ENCODE data around the gene SPACA6. TPM values are rescaled to one million over a fixed set of nuclear protein-coding genes. Genes with fewer than 3 reads are reported as not detected.

SPACA6 gene
- total RNA-seq, 2 donors from 2014 or later: 18.4 to 26.8 TPM

DNA sequence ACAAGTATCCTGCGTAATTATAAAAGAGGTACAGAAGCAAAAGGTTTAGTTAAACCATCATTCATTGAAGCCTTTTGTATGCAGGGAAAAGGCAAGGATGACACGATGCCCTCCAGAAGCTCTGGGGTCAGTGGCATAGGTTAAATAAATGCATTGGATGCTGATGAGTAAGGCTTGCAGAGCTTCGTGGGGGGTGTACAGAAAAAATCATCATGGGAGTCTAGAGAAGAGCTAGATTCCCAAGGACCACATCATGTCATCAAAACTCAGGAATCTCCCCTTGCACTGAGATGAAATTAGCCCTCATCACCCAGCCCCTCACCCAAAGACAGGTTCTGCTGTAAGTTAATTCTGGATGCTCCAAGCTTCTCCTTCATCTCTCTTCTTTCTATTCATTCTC is 50.3 kb downstream of the SPACA6 start:
- no peak overlapping the region for H3K27ac ChIP-seq (ENCODE audit: low read depth, low read length)
- H3K4me3 ChIP-seq (ENCODE audit: low read length): no peak overlapping the region
- H3K9me3 ChIP-seq (ENCODE audit: control insufficient read depth, low read length): no peaks in the 10 kb centered on the region
- no peaks in the 10 kb centered on the region for H3K36me3 Mint-ChIP-seq (ENCODE audit: low read depth)
- no peaks in the 10 kb centered on the region for H3K27me3 ChIP-seq (ENCODE audit: control insufficient read depth, insufficient read depth, low read length, poor library complexity, severe bottlenecking)
- H3K27ac Mint-ChIP-seq: no peak overlapping the region
- no peak overlapping the region for H3K9ac ChIP-seq (ENCODE audit: extremely low read depth, low read length, poor library complexity, severe bottlenecking)
- no peak for DNase-seq
- H3K36me3 ChIP-seq (ENCODE audit: control insufficient read depth, insufficient read depth, low read length): no peaks in the 10 kb centered on the region
- TF ChIP-seq, protein P1, sequence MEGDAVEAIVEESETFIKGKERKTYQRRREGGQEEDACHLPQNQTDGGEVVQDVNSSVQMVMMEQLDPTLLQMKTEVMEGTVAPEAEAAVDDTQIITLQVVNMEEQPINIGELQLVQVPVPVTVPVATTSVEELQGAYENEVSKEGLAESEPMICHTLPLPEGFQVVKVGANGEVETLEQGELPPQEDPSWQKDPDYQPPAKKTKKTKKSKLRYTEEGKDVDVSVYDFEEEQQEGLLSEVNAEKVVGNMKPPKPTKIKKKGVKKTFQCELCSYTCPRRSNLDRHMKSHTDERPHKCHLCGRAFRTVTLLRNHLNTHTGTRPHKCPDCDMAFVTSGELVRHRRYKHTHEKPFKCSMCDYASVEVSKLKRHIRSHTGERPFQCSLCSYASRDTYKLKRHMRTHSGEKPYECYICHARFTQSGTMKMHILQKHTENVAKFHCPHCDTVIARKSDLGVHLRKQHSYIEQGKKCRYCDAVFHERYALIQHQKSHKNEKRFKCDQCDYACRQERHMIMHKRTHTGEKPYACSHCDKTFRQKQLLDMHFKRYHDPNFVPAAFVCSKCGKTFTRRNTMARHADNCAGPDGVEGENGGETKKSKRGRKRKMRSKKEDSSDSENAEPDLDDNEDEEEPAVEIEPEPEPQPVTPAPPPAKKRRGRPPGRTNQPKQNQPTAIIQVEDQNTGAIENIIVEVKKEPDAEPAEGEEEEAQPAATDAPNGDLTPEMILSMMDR (conservative IDR thresholded peaks at IDR 0.05): no peak
- H3K4me1 Mint-ChIP-seq: no peaks in the 10 kb centered on the region
- no peaks in the 10 kb centered on the region for H3K9me3 Mint-ChIP-seq
- no peaks in the 10 kb centered on the region for H3K4me1 ChIP-seq (ENCODE audit: control insufficient read depth, insufficient read depth, low read length)
- no peak overlapping the region for H3K4me3 Mint-ChIP-seq
- WGBS, 2 experiments (ENCODE audit: insufficient coverage in 1 of 2, insufficient read length in 1 of 2): 92 to 100% methylated on average over 2 to 3 of the region's 3 CpGs
- peaks cover 12% of the 10 kb centered on the region for H3K27me3 Mint-ChIP-seq (ENCODE audit: insufficient read depth)

DNA sequence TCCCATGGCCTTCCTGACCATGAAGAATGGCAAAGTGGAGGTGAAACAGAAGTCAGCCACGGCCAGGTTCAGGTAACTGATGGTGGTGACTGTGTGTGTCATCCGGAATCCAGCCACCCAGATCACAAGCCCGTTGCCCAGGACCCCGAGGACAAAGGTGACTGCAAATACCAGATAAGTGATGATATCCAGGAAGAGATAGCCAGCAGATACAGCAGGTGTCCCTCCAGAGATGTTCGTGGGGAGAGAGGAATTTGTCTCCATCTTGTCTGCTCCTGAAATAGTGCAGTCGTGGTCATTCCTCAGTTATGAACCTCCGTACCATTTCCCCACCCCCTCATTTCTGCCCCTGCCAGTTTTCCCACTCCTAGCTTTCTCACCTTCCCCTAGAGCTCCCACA is 53.6 kb downstream of the SPACA6 start:
- 82 to 100% methylated on average over 4 to 7 of the region's 7 CpGs for WGBS, 2 experiments (ENCODE audit: insufficient coverage in 1 of 2, insufficient read length in 1 of 2)
- Histone ChIP-seq H3K27me3 (ENCODE audit: control insufficient read depth, insufficient read depth, low read length, poor library complexity, severe bottlenecking) (no peaks in the 10 kb centered on the region), H3K9ac (ENCODE audit: extremely low read depth, low read length, poor library complexity, severe bottlenecking) (no peak overlapping the region), H3K36me3 (ENCODE audit: control insufficient read depth, insufficient read depth, low read length) (no peaks in the 10 kb centered on the region), H3K4me1 (ENCODE audit: control insufficient read depth, insufficient read depth, low read length) (no peaks in the 10 kb centered on the region), H3K9me3 (ENCODE audit: control insufficient read depth, low read length) (no peaks in the 10 kb centered on the region), H3K27ac (ENCODE audit: low read depth, low read length) (no peak overlapping the region), H3K4me3 (ENCODE audit: low read length) (no peak overlapping the region)
- Mint-ChIP-seq H3K9me3 (no peaks in the 10 kb centered on the region), H3K4me3 (no peak overlapping the region), H3K27ac (no peak overlapping the region), H3K4me1 (no peaks in the 10 kb centered on the region), H3K27me3 (ENCODE audit: insufficient read depth) (peaks cover 13% of the 10 kb centered on the region), H3K36me3 (ENCODE audit: low read depth) (no peaks in the 10 kb centered on the region)
- TF ChIP-seq, protein P1 (conservative IDR thresholded peaks at IDR 0.05): no peak
- no peak for DNase-seq

DNA sequence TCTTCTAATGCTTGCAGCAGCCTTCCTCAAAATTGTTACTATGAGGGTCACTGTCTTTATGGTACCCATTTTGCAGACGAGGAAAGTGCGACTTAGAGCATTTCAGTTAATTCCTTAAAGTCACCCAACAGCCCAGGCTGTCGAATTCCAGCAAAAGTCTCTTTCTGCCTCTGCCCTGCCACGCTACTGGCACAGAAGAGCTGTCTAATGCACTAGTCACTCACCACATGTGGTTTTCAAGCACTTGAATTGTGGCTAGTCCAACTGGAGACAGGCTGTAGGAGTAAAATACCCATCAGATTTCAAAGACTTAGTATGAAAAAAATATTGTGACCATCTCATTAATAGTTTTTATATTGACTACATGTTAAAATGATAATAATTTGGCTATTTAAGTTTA is 56.8 kb downstream of the SPACA6 start:
- H3K27ac Mint-ChIP-seq: no peak overlapping the region
- no peak overlapping the region for H3K4me3 Mint-ChIP-seq
- Histone ChIP-seq H3K36me3 (ENCODE audit: control insufficient read depth, insufficient read depth, low read length) (no peaks in the 10 kb centered on the region), H3K9me3 (ENCODE audit: control insufficient read depth, low read length) (no peaks in the 10 kb centered on the region), H3K27me3 (ENCODE audit: control insufficient read depth, insufficient read depth, low read length, poor library complexity, severe bottlenecking) (no peaks in the 10 kb centered on the region), H3K4me3 (ENCODE audit: low read length) (no peak overlapping the region), H3K27ac (ENCODE audit: low read depth, low read length) (no peak overlapping the region), H3K9ac (ENCODE audit: extremely low read depth, low read length, poor library complexity, severe bottlenecking) (no peak overlapping the region), H3K4me1 (ENCODE audit: control insufficient read depth, insufficient read depth, low read length) (no peaks in the 10 kb centered on the region)
- peaks cover 9% of the 10 kb centered on the region for H3K9me3 Mint-ChIP-seq
- no peak for DNase-seq
- no peaks in the 10 kb centered on the region for H3K4me1 Mint-ChIP-seq
- TF ChIP-seq, protein P1 (conservative IDR thresholded peaks at IDR 0.05): no peak
- WGBS, 2 experiments (ENCODE audit: insufficient coverage in 1 of 2, insufficient read length in 1 of 2): 83 to 85% methylated on average over 4 of the region's 4 CpGs
- peaks cover 6% of the 10 kb centered on the region for H3K27me3 Mint-ChIP-seq (ENCODE audit: insufficient read depth)
- no peaks in the 10 kb centered on the region for H3K36me3 Mint-ChIP-seq (ENCODE audit: low read depth)
